ENCODE data around the gene SFXN1. TPM values are rescaled to one million over a fixed set of nuclear protein-coding genes. Genes with fewer than 3 reads are reported as not detected.

SFXN1 gene
- total and polyA plus RNA-seq, 2 donors (not counting 3 experiments of a cell fraction or from before 2014, with no cell fraction given), result 61.7 to 69.3 TPM

- Histone ChIP-seq H3K27ac (ENCODE audit: insufficient read depth, low read depth, low read length) (no peak overlapping the region), H3K36me3 (ENCODE audit: control insufficient read depth in 2 of 2, extremely low read depth in 1 of 2, insufficient read depth in 2 of 2, low read length in 2 of 2) (peaks cover 6 to 9% of the 10 kb centered on the region in 2 experiments), H3K9ac (replicated peaks; ENCODE audit: extremely low read depth, insufficient read depth, low read length) (no peak overlapping the region), H3K79me2 (ENCODE audit: control insufficient read depth, insufficient read depth, low read length) (peaks cover 90% of the 10 kb centered on the region), H3K4me1 (ENCODE audit: control insufficient read depth, extremely low read depth, insufficient read depth, low read length) (peaks cover 2% of the 10 kb centered on the region), H3K27me3 (ENCODE audit: control insufficient read depth in 2 of 2, insufficient read depth in 2 of 2, low read length in 2 of 2) (no peaks in the 10 kb centered on the region), H3K9me3 (replicated peaks; ENCODE audit: control insufficient read depth, insufficient read depth, low read length) (no peaks in the 10 kb centered on the region), H3K4me2 (ENCODE audit: insufficient read depth, low read length) (no peak overlapping the region), H3K4me3 (replicated peaks in 1 of 3; ENCODE audit: insufficient read depth in 1 of 3, low read depth in 1 of 3, low read length in 3 of 3) (no peak overlapping the region), H2AFZ (ENCODE audit: low read depth, low read length) (no peak overlapping the region), H4K20me1 (replicated peaks; ENCODE audit: control insufficient read depth, extremely low read depth, insufficient read depth, low read length) (peaks cover 4% of the 10 kb centered on the region), H3K9me1 (replicated peaks; ENCODE audit: control insufficient read depth, extremely low read depth, insufficient read depth, low read length) (no peaks in the 10 kb centered on the region)
- intact Hi-C loops (cut with micrococcal nuclease), result no loop called here
- TF ChIP-seq POLR2A (IDR thresholded peaks at IDR 0.05; ENCODE audit: low read depth, low read length) (no peak), FOS (IDR thresholded peaks at IDR 0.05; ENCODE audit: borderline replicate concordance, insufficient read depth, low read length) (no peak), MYC (IDR thresholded peaks at IDR 0.05; ENCODE audit: low read depth, low read length) (no peak), MAX (IDR thresholded peaks at IDR 0.05; ENCODE audit: insufficient read depth, insufficient read length) (no peak), JUN (IDR thresholded peaks at IDR 0.05; ENCODE audit: borderline replicate concordance, insufficient read depth, insufficient read length, low read depth) (no peak), POLR2AphosphoS5 (IDR thresholded peaks at IDR 0.05; ENCODE audit: insufficient read depth, low read depth, low read length) (no peak), EZH2 (IDR thresholded peaks at IDR 0.05; ENCODE audit: borderline replicate concordance, low read depth, low read length, severe bottlenecking) (no peak), GATA2 (IDR thresholded peaks at IDR 0.05; ENCODE audit: insufficient read depth, insufficient read length, low read depth, low read length) (no peak)
- TF ChIP-seq, protein P1, sequence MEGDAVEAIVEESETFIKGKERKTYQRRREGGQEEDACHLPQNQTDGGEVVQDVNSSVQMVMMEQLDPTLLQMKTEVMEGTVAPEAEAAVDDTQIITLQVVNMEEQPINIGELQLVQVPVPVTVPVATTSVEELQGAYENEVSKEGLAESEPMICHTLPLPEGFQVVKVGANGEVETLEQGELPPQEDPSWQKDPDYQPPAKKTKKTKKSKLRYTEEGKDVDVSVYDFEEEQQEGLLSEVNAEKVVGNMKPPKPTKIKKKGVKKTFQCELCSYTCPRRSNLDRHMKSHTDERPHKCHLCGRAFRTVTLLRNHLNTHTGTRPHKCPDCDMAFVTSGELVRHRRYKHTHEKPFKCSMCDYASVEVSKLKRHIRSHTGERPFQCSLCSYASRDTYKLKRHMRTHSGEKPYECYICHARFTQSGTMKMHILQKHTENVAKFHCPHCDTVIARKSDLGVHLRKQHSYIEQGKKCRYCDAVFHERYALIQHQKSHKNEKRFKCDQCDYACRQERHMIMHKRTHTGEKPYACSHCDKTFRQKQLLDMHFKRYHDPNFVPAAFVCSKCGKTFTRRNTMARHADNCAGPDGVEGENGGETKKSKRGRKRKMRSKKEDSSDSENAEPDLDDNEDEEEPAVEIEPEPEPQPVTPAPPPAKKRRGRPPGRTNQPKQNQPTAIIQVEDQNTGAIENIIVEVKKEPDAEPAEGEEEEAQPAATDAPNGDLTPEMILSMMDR (IDR thresholded peaks at IDR 0.05; ENCODE audit: extremely low read depth in 1 of 2, insufficient read depth in 1 of 2, low read depth in 1 of 2, low read length in 2 of 2), result no peak
- ChIA-PET CTCF (interaction anchor here (1.2 to 1.9 kb wide), 2 partner anchors 10 to 23 kb away, joined by 4 to 7 read pairs; partner anchors contain the start of gene SFXN1), POLR2A (no interaction called here)
- no TSS peak for BruUV-seq (replicated peaks)
- FAIRE-seq (no peak), DNase-seq (ENCODE audit: low read depth, low spot score) (no peak)
- dilution Hi-C loops (cut with MboI; ENCODE audit: extremely low pct_ligation_motif_present, low sequenced_read_pairs), result no loop called here
Observed at GRCh38 chr5:175487514-175488222, 9.3 kb downstream of the SFXN1 start.
